ENCODE results near the gene NUCB1.

DNA sequence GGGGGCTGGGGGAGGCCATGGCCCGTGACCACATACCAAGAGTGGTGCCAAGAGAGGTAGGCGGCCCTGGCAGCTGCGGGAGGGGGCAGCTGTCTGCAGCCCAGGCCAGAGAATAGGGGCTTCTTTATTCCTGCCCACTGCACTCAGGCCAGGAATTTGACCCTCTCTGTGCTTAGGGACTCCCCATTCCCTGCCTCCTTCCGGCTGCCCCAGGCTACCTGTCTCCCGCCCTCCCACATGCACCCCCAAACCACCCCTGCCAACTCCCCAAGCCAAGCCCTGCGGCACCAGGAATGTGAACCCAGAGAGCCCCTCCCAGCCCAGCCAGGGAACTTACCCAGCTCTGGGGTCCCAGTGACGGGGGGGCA lies 32.4 kb upstream of the NUCB1 start:
- no peak for TF ChIP-seq CTCF (IDR thresholded peaks at IDR 0.05)
- no peak for TF ChIP-seq JUN (CRISPR knock-in tag; IDR thresholded peaks at IDR 0.05)
- TF ChIP-seq ETV6 (CRISPR knock-in tag; IDR thresholded peaks at IDR 0.05), result no peak

Measured in WTC11 (cell line).